ENCODE measurements around the gene BTN3A1. TPM values are rescaled to one million over a fixed set of nuclear protein-coding genes. Genes with fewer than 3 reads are reported as not detected.
"Not testable (repeated sequence)": the region's sequence is repeated elsewhere in the genome, so short reads cannot be mapped to it uniquely, and the experiment has no call there.

BTN3A1 gene
- total RNA-seq, 1 donor from 2014 or later = 8.1 TPM

DNA sequence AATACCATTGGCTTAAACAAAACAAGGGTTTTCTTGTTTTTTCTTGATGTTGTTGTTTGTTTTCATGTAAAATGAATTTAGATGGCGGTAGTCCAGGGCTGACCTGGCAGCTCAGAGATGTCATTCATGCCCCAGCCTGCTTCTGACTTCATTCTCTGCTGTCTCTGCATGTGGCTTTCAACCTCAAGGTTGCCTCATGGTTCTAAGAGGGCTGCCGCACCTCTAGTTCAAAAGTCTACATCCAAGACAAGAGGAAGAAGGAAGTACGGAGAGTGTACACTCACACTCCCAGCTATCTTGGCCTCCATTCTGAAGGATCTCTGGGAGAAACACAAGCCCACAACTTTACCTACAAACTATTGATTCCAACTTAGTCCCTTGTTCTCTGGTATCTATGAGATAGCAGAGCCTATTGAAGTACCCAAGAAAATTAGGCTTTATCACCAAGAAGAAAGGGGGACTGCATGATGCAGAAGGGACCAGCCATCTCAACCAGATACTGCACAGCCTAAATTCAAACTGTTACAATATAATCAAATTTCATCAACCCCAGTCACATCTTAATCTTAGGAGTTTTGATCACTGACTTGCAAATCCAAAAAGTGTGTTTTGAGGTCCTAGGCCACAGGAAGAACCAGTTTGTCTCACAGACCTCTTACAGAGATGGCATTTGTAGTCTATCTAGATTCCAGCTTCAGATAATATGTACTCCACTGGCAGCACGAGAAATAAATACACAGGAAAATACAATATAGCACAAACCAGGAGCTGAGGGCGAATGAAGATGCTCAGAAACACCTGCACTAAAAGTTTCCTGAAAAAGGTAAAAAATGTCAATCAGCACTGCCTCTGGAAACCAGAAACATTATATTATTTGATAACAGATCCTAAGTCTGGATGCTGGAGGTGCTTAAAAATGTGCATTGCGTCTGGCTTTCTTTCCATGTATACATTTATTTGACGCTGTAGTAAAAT is 37.4 kb downstream of the BTN3A1 start:
- no peak for DNase-seq (ENCODE audit: low read depth in 2 of 2)

DNA sequence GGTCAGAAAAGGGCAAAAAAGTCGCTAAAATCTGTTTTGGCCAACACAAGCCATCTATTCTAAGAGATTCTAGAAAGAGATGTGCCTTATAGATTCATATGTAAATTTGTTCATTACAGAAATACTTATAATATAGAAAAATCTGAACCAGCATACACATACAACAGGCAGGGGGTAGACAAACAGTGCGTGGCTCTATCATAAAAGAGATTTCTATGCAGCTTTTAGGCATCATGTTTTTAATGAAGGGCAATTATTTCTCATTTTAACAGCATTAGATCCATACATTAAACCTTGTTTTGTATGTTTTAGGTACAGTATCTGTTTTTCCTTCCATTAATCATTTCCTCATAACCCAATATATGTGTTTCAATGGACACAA is 38.9 kb downstream of the BTN3A1 start:
- DNase-seq (ENCODE audit: low read depth in 2 of 2) = no peak

DNA sequence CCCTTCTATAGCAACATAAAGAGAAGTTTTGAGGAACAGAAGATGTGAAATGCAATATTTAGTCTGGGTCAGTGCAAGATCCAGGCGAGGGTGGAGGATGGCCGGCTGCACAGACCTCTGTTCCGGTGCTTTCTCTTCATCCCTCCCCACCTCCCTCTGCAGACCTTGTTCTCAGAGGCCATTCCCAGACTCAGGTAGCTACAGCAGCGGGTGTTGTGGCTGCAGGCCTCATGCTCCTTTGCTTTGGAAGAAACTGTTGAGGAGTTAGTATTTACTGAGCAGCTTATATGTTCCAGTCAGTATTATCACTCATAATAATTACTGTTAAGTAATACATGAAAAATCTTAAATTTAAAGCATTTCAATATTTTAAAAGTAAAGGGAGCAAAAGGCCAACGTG is 39.9 kb downstream of the BTN3A1 start:
- no peak for DNase-seq (ENCODE audit: low read depth in 2 of 2)

DNA sequence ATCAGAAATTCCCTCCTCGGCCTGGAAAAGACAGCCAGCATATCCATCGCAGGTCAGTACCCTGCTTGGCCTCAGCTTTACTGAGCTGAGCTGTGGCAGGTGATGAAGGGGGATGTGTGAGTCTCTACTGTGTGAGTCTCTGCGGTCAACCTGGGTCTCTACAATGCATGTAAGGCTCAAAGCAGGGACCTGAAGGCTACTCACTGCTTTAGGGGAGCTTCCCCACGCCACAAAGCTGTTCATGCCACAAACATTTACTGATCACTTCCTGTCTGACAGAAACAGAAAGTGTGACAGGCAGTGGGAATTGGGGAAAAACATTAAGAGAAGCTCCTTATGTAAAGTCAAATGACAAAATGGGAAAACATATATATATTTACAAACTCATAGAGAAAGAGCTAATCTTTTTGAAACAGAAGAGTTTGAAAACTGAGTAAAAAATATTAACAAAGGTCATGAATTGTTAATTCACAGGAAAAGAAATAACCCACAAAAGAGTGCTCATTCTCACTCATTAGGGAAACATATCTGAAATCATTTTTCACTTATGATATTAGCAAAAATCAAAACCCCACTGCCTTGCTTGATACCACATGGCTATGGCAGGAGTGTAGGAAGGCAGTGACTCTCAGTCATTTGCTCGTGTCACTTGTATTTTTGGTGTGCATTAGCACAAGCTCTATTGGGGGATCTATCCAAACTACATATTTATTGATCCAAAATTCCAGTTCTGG is 44.0 kb downstream of the BTN3A1 start:
- DNase-seq (ENCODE audit: low read depth in 2 of 2) = no peak

DNA sequence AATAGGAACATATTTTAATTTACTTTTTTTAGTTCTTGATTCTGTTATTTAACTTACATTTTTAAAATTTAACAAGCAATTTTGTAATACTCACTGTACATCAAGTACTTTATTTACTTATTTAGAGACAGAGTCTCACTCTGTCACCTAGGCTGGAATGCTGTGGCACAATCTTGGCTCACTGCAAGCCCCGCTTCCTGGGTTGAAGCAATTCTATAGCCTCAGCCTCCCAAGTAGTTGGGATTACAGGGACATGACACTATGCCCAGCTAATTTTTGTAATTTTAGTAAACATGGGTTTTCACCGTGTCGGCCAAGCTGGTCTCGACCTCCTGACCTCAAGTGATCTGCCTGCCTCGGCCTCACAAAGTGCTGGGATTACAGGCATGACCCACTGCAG is 45.2 kb downstream of the BTN3A1 start:
- no peak for DNase-seq (ENCODE audit: low read depth in 2 of 2)

DNA sequence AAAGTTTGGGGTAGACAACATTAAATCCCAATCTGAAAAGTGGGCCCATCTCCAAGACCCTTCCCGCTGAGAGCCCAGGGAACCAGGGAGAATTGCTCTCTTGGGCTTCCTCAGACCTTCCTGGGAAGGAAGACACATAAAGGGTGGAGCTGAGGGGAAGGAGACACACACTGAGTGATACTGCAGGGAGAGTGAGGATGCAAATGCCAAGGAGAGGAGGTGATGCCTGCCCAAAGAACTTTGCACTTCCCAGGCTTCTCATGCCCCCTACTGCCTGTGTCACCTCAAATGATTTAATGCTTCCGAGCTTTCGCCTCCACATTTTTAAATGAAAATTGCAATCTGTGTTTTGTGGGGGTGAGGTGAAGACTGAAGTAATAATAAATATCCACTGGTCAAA is 48.2 kb downstream of the BTN3A1 start:
- DNase-seq (ENCODE audit: low read depth in 2 of 2) = no peak

DNA sequence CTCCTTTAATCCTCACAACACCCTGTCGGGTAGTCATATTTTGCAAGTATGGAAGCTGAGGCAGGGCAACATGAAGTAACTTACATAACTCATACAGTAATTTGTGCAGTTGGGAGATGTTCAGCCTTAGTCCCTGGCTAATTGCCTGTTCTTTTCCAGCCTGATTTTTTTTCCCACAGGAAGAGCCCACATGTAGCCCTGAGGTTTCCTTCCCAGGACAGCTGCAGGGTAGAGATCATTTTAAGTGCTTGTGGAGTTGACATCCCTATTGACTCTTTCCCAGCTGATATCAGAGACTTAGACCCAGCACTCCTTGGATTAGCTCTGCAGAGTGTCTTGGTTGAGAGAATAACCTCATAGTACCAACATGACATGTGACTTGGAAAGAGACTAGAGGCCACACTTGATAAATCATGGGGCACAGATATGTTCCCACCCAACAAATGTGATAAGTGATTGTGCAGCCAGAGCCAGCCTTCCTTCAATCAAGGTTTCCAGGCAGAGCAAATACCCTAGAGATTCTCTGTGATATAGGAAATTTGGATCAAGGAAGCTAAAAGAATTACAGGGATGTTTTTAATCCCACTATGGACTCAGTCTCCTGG is 50.7 kb downstream of the BTN3A1 start:
- no peak for DNase-seq (ENCODE audit: low read depth in 2 of 2)

DNA sequence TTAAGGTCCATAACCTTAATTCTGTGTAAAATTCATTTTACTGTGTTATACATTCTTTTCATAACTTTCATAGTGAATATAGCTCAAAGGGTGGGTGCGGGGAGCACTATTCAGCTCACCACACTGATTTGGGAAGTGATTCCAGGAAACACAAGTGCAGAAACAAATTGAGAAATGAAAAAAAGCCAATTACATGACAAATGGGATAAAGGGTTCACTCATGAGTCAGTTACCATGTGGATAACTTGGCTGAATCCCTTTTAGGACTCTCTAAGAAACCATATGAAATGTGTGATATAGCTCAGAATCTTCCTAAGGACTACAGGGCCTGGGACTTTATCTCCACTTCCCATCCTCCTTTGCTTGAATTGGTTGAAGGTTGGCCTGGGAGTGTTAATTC is 52.6 kb downstream of the BTN3A1 start:
- no peak for DNase-seq (ENCODE audit: low read depth in 2 of 2)

DNA sequence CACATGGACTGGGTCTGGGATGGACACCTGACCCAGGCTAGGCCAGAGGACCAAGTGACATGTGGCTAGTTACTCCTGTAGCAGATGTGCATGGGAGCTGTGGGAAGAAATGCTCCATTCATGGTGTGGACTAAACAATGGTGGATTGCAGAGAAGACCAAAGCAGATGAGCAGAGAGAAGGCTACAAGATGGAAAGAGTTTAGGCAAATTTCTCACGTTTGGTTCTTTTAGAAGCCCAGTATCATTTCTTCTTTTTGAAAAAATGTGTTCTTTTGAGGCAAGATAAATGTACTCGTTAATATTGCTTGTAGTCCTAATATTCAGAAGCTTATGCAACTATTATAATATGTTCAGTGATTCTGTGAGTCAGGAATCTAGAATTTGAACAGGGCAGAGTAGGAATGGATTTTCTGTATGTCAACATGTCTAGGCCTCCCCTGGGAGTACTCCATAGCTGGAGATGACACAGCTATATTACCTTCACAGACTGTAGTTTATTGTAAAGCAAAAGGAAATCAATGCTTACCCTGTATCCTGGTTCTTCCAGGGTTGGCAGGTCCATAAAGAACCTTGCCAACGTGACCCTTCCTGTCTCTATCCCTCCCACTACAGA is 53.4 kb downstream of the BTN3A1 start:
- DNase-seq (ENCODE audit: low read depth in 2 of 2) = no peak

DNA sequence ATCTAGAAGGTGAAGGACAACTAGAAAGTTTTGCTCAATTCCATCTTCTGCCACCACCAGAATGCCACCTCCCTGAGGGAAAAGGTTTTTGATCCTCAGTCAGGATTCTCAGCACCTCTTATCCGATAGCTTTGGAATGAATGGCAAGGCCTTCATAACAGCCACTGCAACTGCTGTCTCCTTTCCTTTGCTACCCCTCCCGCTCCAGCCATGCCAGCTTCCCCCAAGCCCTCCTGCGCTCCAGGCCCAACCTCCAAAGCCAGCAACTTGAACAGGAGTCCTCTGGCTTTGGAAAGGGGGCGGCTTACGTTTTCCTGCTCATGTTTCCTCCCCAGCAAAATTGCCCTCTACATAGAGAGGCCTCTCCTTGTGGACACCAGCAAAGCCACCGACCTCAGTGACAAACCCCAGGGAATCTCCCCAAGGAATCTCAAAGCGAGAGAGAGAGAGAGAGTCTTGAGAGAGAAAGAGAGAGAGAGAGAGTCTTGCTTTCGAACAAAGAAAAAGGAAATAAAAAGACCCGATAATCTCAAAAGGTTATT is 55.3 kb downstream of the BTN3A1 start:
- no peak for DNase-seq (ENCODE audit: low read depth in 2 of 2)

DNA sequence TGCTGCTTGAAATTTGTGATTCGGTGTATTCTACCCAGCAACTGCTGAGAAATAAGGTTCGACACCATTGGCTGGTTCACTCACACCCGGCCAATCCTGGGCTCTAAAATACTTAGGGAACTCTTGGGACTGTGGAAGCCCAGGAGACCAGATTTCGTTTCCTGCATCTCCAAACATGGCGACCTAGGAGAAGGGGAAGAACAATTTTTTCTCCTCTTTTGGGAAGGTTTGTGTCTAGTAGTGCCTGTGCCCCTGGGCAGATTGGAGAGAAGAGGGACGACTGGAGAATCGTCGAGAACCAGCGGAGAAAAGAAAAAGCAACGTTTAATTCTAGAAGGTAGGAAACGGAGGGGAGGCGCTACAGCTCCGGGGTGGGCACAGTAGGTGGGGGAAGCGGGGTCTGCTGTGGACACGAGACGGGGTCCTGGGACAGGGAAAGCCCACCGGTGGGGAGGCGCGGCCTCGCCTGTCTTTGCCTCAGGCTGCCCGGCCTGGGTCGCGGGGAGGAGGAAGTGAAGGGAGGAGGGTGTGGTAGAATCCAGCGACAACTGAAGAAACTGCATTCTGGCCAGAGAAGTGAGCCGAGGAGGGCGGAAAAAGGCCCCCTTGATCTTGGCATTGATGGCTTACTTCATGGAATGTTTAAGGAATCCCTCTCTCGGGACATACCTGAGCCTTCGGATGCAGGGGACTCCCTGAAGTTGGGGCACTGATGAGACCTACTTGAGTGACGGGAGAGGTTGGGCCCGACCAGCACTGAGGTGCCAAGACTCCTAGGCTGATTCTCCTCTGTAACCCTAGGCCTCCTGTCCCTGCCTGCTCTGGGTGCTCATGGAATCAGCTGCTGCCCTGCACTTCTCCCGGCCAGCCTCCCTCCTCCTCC is 56.0 kb downstream of the BTN3A1 start, which contains the start of gene BTN2A1:
BTN2A1 (plus strand) TSS at position 150 of the 883 bp plus-strand sequence; CDS start at position 832, 682 bp downstream.
- DNase-seq (ENCODE audit: low read depth in 2 of 2) = peak; percentile 89 to 95

DNA sequence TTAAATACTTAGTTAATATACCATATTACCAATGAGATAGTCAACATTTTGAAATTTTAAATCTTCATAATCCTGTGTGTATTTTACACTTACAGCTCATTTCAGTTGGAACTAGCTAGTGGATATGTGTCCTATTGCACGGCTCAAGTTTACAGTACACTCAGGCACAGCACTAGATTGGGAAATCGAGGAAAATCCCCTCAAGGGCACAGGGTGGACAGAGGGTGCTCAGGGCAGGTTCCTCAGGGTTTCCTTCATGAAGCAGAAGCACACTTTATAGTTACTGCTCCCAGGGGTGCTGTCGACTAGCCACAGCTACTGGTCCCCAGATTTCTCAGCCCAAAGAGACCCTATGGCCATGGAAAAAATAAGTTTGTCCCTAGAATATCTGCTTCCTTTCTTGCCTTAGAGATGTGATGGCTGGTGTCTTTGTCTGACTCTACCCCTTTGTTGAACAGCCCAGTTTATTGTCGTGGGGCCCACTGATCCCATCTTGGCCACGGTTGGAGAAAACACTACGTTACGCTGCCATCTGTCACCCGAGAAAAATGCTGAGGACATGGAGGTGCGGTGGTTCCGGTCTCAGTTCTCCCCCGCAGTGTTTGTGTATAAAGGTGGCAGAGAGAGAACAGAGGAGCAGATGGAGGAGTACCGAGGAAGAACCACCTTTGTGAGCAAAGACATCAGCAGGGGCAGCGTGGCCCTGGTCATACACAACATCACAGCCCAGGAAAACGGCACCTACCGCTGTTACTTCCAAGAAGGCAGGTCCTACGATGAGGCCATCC is 57.1 kb downstream of the BTN3A1 start:
- no peak for DNase-seq (ENCODE audit: low read depth in 2 of 2)

DNA sequence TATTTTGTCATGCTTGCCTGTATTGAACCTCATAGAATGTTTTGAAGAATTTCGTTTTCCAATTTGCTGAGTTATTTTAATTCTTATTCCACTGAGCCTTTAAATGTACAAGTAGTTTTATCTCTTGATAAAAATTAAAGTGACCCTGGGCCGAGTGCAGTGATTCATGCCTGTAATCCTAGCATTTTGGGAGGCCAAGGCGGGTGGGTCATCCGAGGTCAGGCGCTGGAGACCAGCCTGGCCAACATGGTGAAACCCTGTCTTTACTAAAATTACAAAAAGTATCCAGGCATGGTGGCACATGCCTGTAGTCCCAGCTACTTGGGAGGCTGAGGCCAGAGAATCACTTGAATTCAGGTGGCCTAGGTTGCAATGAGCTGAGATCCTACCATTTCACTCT is 59.3 kb downstream of the BTN3A1 start:
- not testable (repeated sequence) for DNase-seq (ENCODE audit: low read depth in 2 of 2)

DNA sequence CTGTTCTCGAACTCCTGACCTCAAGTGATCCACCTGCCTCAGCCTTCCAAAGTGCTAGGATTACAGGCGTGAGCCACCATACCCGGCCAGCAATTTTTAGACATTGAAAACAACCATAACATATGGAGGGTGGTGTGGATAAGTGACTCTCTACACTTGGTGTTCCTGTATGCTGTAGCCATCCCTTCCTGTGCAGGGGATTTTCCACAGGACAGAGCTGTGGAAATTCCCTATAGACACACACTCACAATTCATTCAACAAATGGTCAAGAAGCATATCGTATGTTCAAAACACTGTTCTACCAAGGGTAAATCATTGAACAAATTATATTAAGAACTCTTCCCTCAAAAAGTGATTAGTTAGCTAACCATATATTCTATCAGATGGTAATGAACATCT is 61.9 kb downstream of the BTN3A1 start:
- DNase-seq (ENCODE audit: low read depth in 2 of 2) = peak; percentile 42 to 61

DNA sequence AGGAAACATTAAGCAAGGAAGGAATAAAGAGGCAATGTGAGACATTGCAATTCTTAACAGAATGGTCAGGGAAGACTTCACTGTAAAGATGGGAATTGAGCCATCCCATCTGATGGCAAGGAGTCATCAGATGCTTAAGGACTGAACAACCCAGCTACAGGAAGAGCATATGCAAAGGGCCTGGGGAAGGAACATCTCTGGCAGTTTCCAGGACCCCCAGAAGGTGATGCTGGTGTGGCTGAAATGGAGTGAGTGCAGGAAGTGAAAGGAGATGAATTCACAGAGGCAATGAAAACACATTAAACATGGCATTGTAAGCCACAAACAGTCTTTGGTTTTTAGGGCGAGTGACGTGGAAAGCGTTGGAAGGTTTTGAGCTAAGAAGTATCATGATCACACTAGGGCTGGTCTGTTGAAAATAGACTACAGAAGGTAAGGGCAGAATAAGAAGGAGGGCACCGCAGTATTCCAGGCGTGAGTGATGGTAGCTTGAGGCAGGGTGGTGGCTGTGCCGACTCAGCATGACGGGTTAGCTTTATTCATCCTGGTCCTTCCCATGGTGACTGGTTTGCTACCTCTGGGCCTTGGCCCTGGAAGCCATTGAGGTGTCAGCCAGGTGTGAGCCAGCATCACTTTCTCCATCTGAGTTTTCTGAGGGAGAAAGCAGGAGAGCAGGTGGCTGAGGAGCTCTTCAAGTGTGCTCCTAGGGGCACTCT is 62.5 kb downstream of the BTN3A1 start:
- DNase-seq (ENCODE audit: low read depth in 2 of 2) = no peak
